ENCODE results near the gene PTPRCAP. TPM values are rescaled to one million over a fixed set of nuclear protein-coding genes. Genes with fewer than 3 reads are reported as not detected.

PTPRCAP gene
- total RNA-seq, 1 experiment from 2014 or later, result 0.15 TPM

- Histone ChIP-seq H3K36me3 (ENCODE audit: low read depth, low read length) (no peaks in the 10 kb centered on the region), H3F3A (ENCODE audit: low read length, unreplicated experiment) (no peaks in the 10 kb centered on the region)
Measured at GRCh38 chr11:67420646-67421429, 16.6 kb downstream of the PTPRCAP start.

DNA sequence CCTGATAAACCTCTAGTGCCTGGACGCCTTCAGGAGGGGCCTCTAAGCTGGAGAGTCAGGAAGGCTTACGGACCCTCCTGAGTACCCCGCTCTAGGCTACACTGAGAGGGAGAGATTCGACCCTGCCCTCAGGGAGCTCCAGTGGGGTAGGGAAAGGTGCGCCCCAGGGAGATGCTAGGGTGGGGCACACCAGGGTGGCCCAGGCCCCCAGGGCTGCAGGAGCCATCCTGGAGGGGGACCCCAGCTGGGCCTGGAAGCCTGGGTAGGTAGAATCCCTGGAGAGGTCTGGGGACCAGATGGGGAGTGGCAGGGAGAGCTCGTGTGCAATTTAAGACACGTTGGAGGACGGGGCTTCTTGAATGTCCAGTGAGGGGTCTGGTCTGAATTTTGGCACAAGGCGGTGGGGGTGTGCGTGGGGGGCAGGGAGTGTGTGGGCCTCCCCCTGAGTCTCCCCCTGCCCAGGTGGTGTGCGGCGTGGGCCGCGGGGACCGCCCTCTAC, 17.3 kb downstream of the PTPRCAP start:
- no TSS peak for BruUV-seq (replicated peaks)
- peak overlapping the region; percentile 62; the same call in 1 of the 2 replicates for H3K9ac ChIP-seq (ENCODE audit: low read length)
- no peaks in the 10 kb centered on the region for H3F3A ChIP-seq (ENCODE audit: low read length, unreplicated experiment)
- H3K4me2 ChIP-seq (ENCODE audit: low read length), result peak overlapping the region; percentile 90
- ChIA-PET POLR2A (ENCODE audit: unreplicated experiment) (interaction anchor here (1.2 kb wide), 1 partner anchor 19 kb away, joined by 5 read pairs; the partner anchor contains the start of gene PPP1CA), CTCF (interaction anchor here (1.7 kb wide), 1 partner anchor 18 kb away, joined by 6 read pairs; the partner anchor contains the start of gene PPP1CA)
- TF ChIP-seq EZH2phosphoT487 (IDR thresholded peaks at IDR 0.05; ENCODE audit: borderline replicate concordance, low read length) (no peak), EZH2 (IDR thresholded peaks at IDR 0.05; ENCODE audit: low read length, unreplicated experiment) (no peak)
- TF ChIP-seq, protein P1, sequence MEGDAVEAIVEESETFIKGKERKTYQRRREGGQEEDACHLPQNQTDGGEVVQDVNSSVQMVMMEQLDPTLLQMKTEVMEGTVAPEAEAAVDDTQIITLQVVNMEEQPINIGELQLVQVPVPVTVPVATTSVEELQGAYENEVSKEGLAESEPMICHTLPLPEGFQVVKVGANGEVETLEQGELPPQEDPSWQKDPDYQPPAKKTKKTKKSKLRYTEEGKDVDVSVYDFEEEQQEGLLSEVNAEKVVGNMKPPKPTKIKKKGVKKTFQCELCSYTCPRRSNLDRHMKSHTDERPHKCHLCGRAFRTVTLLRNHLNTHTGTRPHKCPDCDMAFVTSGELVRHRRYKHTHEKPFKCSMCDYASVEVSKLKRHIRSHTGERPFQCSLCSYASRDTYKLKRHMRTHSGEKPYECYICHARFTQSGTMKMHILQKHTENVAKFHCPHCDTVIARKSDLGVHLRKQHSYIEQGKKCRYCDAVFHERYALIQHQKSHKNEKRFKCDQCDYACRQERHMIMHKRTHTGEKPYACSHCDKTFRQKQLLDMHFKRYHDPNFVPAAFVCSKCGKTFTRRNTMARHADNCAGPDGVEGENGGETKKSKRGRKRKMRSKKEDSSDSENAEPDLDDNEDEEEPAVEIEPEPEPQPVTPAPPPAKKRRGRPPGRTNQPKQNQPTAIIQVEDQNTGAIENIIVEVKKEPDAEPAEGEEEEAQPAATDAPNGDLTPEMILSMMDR (conservative IDR thresholded peaks at IDR 0.05; ENCODE audit: low read depth, low read length), result no peak
- H4K20me1 ChIP-seq (ENCODE audit: low read length), result no peaks in the 10 kb centered on the region
- peaks cover 13% of the 10 kb centered on the region; the same call in 1 of the 2 replicates for H3K4me1 ChIP-seq (ENCODE audit: insufficient read depth, low read length)
- H3K4me3 ChIP-seq (ENCODE audit: low read length), result peak overlapping the region; percentile 73
- no peak for ATAC-seq
- no peaks in the 10 kb centered on the region for H3K79me2 ChIP-seq (ENCODE audit: low read length)
- H2AFZ ChIP-seq (ENCODE audit: low read length), result peak overlapping the region; percentile 85; the same call in 1 of the 2 replicates
- no peaks in the 10 kb centered on the region for H3K9me2 ChIP-seq (replicated peaks; ENCODE audit: low read length)
- H3K36me3 ChIP-seq (ENCODE audit: low read depth, low read length), result no peaks in the 10 kb centered on the region
- intact Hi-C loops (cut with micrococcal nuclease), result no loop called here
- no peak overlapping the region for H3K27ac ChIP-seq (ENCODE audit: low read length)
- no peak for DNase-seq
- no peaks in the 10 kb centered on the region for H3K9me3 ChIP-seq (ENCODE audit: low read length)
- H3K27me3 ChIP-seq (ENCODE audit: low read length), result no peaks in the 10 kb centered on the region

More at GRCh38 chr11:67420646-67421429, 16.6 kb downstream of the PTPRCAP start:
- H3K27ac ChIP-seq (ENCODE audit: low read length), result no peak overlapping the region; the same call in 1 of the 2 replicates
- H2AFZ ChIP-seq (ENCODE audit: low read length), result peak overlapping the region; percentile 85
- no peaks in the 10 kb centered on the region for H4K20me1 ChIP-seq (ENCODE audit: low read length)
- no peaks in the 10 kb centered on the region for H3K79me2 ChIP-seq (ENCODE audit: low read length)
- DNase-seq, result peak; percentile 98
- ChIA-PET POLR2A (ENCODE audit: unreplicated experiment) (interaction anchor here (0.6 to 1.2 kb wide), 2 partner anchors 20 to 23 kb away, joined by 4 to 5 read pairs; partner anchors contain the start of gene PPP1CA), CTCF (interaction anchor here (1.7 kb wide), 1 partner anchor 19 kb away, joined by 6 read pairs; the partner anchor contains the start of gene PPP1CA)
- BruUV-seq (replicated peaks), result no TSS peak
- peak; percentile 87 for ATAC-seq
- H3K4me1 ChIP-seq (ENCODE audit: insufficient read depth, low read length), result peaks cover 13% of the 10 kb centered on the region; the same call in 1 of the 2 replicates
- H3K4me3 ChIP-seq (ENCODE audit: low read length), result peak overlapping the region; percentile 73
- H3K4me2 ChIP-seq (ENCODE audit: low read length), result peak overlapping the region; percentile 90
- intact Hi-C loops (cut with micrococcal nuclease), result no loop called here
- no peaks in the 10 kb centered on the region for H3K9me2 ChIP-seq (replicated peaks; ENCODE audit: low read length)
- no peaks in the 10 kb centered on the region for H3K9me3 ChIP-seq (ENCODE audit: low read length)
- peak overlapping the region; percentile 62; the same call in 1 of the 2 replicates for H3K9ac ChIP-seq (ENCODE audit: low read length)
- TF ChIP-seq EZH2 (IDR thresholded peaks at IDR 0.05; ENCODE audit: low read length, unreplicated experiment), result no peak
- TF ChIP-seq, protein P1 (conservative IDR thresholded peaks at IDR 0.05; ENCODE audit: low read depth, low read length), result no peak
- no peak for TF ChIP-seq EZH2phosphoT487 (IDR thresholded peaks at IDR 0.05; ENCODE audit: borderline replicate concordance, low read length)
- H3K27me3 ChIP-seq (ENCODE audit: low read length), result no peaks in the 10 kb centered on the region
